HG03045 (cell line): ENCODE results near the gene PTPRJ.
A peak's percentile ranks its signal among the peaks of the same experiment; 100 is the strongest.

ENCODE experiments used
- ATAC-seq: cut with Tn5 transposase; IDR thresholded peaks from one replicate; pipeline ENCODE4 v1.9.1; 2021; ENCODE audit warnings: mild to moderate bottlenecking, moderate library complexity; ENCODE audit not compliant: unreplicated experiment

PTPRJ gene

DNA sequence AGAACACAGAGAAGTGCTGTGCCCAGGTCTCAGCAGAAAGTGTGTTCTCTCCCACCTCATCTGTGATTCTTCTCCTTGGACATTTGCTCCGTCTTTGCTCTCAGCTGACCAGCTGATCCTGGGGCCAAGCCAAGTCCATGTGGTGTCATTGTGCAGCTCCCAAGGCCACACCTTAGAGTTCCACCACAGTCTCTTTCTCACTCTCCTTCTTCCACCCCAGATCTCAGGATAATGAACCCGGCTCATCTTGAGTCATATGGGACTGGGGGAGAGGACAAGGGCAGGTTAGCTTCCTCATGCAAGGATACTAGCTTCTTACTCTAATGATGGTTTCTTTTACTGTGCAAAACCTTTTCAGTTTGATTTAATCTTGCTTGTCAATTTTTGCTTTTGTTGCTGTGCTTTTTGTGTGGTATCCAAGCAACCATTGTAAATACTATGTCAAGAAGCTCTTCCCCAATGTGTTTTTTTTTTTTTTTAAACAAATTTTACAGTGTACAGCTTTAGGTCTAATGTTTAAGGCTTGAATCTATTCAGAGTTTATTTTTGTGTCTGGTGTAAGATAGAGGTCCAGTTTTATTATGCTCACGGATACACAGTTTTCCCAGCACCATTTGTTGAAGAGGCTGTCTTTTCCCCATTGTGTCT is 161.2 kb downstream of the PTPRJ start:
- no peak for ATAC-seq

DNA sequence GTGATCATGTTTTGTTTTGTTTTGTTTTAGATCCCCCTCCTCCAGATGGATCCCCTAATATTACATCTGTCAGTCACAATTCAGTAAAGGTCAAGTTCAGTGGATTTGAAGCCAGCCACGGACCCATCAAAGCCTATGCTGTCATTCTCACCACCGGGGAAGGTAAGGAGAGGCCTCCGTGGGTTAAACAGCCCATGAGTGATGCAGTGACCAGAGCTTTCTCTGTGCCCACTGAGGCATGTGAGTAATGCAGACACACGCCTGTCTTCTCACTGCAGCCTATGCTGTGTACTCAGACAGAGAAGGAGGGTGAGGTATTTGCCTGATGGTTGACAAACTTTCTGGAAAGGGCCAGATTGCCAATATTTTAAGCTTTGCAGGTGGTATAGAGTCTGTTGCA is 162.5 kb downstream of the PTPRJ start:
- ATAC-seq = no peak

DNA sequence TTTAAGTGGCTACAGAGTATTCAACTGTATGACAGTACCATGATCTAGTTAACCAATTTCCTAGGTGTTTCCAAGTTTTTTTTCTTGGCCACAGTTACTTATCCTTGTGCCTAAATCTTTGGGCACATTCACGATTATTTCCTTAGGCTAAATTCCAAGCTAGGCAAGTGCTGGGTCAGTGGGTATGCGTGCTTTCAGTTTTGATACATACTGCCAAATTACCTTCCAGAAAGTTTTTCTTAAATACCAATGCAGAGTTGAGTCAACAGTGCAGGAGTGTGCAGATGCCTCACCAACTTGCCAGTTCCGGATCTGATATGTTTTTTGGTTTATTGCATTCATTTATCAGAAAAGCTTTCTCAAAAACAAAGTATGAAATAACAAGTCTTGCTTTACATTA is 168.4 kb downstream of the PTPRJ start:
- no peak for ATAC-seq

DNA sequence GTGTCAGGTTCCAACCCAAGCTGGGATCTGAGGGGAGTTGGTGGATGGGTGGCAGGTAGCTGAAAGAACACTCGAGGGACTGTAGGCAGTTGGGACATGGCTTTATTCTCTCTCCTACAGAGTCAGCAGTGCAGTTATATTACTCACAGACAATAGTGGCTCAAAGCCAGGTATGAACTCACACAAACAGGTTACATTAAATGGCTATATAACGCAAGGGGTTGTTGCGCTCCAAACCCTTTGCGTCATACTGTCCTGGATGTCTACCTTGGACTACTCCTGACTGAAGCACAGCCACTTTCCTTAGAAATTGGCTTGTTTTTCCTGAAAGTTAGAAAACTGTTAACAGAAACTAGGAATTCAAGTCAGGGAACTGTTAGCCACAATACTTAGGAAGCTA is 169.9 kb downstream of the PTPRJ start:
- no peak for ATAC-seq

DNA sequence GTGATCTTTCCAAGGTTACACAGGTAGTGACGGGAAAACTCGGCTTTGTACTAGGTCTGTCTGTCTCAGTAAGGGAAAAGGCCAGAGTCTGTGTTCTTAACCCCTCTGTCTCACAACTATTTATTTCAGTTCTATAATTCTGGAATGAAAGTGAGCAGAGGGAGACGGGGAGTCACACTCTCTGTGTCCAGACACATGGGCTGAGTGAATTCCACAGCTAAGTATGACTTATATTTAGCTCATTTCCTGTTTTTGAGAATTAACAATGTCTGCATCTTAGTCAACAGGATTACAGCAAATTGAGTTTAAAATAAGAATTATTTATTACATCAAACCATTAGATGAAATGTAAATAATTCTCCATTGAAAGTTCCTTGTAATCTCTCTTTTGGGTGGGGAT is 173.8 kb downstream of the PTPRJ start:
- no peak for ATAC-seq

DNA sequence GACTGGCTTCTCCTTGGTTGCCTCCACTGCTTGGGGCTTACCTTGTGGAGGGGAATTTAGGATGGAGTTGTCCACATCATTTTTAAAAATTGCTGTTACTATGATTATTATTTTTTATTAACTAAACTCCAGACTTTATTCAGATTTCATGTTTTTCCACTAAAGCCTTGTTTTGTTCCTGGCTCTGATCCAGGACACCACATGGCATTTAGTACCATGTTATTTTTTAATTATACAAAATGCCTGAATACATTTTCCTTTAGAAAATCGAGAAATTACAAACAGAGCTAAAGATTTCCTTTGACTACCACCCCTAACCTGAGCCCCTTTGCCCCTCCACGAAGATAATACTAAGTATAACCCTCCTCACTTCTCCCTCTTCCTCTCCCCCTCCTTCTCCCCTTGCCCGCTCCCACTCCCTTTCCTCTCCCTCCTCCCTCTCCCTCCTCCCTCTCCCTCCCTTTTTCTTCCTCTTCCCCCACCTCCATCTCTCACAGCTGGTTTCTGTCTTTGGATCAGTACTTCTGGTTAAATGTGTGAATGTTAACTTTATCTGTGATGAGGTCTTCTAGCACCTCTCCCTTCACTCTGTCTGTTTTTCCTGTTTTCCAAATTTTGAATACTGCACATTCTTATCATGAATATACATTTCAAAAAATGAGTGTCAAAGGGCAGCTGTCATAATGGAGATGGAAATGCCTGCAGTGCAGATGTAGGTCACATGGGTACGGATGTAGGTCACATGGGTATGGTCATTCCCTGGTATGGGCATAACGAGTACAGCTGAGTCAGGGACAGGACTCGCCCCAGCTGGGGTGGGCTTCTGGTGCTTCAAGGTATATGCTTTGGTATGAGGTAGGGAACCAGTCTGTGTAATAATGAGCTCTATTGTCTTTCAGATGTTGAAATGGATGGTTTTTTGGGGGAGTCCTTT is 181.9 kb downstream of the PTPRJ start:
- no peak for ATAC-seq

DNA sequence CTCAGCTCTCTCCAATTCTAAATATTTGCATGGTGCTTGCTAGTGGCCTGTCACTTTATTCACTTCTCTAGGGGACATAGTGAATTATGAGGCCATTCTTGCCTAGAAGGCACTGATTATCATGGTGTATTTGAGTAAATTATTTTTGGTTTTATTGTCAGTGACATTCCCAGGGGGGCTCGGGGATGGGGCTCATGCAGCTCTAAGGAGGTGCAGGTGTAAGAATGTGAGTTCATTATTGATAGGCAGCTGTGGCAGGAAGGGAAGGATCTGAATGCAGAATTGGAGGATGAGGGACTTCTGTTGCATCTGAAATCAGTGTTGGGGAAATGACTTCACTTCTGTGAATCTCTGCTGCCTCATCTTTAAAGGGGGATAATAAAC is 182.5 kb downstream of the PTPRJ start:
- ATAC-seq = no peak

DNA sequence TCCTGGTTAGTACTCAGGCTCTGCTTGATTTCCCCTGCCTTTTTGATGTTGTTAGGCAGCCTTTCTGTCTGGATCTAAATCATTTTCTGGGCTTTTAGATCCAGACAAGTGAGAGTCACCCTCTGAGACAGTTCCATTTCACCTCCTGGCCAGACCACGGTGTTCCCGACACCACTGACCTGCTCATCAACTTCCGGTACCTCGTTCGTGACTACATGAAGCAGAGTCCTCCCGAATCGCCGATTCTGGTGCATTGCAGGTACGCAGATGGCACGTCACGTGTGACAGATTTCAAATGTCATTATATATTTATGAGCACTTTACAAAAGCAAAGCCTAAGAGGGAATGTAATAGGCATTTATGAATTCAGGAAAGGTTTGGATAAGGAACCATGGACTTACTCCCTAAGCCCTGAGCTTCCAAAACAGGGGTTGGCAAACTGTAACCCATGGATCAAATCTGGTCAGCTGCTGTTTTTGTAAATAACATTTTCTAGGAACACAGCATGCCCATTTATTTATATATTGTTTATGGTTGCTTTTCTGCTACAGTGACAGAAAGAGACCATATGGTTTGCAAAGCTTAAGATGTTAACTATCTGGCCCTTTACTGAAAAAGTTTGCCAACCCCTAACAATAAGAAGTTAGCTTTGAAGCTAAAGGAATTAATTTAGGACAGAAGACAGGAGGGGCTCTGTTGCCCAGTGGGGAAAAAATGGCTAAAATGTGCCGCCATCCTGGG is 183.2 kb downstream of the PTPRJ start:
- ATAC-seq = no peak

DNA sequence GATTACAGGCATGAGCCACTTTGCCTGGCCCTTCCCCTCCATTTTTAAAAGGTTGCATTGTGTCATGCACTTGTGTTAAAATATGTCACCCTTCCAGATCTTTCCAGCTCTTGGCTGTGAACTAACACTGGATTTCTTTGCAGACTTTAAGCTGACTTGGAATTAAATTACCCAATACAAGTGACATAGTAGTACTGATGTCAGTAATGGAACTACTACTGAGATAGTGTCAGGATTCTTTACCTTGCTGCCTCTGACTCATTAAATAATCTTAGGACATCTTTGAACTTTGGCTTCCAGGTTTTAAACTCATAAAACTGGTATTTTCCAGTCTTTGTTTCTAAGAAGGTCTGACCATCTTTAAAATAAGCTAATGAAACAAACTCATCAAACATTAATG is 184.5 kb downstream of the PTPRJ start:
- ATAC-seq = no peak

DNA sequence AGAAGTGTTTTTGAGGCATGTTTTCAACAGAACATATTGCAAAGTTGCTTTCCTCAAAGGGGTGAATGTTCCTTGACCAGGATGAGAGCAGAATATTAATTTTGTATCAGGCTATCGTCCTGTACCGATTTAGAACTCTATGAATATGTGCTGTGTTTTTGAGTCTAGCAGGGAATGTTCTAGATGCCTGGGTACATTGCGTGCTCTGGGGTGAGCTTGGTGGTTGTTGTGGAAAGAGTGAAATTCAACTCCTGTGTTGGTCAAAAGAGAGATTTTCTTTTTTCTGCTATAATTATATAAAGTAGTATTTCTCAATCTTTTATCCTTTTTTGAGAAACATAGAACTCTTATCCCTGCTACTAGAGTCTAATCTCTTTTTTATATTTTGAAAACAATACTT is 185.1 kb downstream of the PTPRJ start:
- ATAC-seq = no peak

DNA sequence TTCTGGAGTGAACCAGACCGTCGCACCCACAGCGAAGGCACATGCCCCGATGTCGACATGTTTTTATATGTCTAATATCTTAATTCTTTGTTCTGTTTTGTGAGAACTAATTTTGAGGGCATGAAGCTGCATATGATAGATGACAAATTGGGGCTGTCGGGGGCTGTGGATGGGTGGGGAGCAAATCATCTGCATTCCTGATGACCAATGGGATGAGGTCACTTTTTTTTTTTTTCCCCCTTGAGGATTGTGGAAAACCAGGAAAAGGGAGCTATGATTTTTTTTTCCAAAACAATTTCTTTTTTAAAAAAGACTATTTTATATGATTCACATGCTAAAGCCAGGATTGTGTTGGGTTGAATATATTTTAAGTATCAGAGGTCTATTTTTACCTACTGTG is 187.0 kb downstream of the PTPRJ start:
- no peak for ATAC-seq

DNA sequence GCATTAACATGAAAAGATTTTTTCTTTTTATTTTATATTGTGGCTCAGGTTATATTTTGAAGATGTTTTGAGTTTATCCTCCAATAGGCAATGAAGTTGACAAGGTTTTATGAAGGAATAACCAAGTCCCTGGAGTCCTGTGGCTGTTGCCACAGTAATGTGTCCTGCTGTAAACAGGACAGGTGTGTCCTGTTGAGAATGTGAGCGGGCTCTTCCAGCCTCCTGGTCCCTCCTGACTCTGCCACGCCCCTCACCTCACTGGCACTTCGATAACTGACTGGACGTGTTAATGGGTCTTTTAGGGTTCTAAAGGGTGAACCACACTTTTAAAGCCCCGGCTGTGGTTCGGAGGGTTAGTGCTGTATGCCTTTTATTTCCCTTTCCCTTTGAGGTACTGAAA is 188.5 kb downstream of the PTPRJ start:
- ATAC-seq = no peak

DNA sequence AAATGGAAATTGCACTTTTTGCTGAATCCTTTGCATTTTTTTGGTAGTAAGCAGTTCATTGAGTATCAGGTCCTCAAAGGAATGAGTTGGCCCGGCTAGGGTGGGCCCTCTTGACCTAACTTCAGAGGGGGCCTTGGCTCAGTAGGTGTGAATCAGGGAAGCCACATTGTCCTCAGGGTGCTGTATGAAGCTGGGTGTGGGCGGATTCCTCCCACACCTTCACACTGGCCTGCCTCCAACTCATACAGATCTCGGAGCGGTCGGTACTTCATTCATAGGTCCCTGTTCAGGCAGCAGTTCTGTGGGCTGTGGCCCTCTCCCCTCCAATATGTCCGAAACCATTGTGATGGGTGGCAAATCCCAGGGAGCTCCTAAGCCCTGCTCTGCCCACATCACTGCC is 188.9 kb downstream of the PTPRJ start:
- no peak for ATAC-seq

DNA sequence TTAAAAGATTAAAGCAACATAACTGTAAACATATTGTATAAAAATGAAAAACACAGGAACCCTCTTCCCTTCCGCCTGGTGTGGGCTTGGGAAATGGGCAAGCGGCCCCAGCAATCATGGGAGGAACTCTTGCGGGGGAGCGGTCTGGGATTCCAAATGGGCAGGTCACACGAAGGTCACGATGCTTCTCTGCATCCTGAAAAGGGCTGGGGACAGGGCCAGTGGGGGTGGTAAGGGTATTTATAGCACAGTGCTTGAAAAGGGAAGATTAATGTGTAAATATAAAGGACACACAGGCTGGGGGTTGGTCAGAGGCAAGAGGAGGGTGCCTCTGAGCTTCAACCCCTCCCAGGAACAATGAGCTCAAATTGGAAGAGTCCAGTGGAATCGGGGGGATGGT is 189.4 kb downstream of the PTPRJ start:
- no peak for ATAC-seq

DNA sequence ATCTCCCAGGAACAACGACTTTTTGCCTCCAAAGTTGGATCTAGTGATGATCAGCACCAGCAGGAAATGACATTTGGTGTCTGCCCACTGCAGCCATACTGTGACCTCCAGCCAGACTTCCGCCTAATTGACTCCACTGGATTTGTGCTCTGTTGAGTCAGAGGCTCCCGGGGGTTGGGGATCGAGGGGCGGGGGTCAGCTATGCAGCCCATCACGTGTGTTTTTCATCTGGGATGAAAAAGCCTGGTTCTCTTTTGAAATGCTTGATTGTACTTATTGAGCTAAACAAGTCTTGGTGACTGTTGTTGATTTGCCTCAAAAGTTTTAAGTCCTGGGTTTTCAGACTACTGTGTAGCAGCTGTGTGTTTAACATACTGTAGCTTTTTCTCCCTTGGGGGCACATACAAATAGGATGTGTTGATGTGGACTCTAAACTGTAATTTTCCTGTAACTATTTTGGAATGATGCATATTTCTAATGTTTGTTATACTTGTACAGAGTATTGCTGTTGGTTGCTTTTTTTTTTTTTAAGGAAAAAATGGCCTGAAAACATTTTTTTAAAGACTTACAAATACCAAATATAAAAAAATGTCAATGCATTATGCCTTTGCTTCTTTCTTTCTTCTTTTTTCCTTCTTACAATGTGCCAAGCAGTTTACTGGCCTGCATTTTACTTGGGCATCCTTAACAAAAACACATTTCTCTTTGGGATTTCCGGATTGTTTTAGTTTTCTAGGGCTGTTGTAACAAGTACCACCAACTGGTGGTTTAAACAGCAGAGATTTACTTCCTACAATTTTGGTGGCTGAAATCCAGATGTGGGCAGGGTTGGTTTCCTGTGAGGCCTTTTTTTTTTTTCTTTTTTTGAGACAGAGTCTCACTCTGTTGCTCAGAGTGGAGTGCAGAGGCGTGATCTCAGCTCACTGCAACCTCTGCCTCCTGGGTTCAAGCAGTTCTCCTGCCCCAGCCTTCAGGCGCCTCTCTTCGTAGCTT is 190.2 kb downstream of the PTPRJ start:
- ATAC-seq = no peak

DNA sequence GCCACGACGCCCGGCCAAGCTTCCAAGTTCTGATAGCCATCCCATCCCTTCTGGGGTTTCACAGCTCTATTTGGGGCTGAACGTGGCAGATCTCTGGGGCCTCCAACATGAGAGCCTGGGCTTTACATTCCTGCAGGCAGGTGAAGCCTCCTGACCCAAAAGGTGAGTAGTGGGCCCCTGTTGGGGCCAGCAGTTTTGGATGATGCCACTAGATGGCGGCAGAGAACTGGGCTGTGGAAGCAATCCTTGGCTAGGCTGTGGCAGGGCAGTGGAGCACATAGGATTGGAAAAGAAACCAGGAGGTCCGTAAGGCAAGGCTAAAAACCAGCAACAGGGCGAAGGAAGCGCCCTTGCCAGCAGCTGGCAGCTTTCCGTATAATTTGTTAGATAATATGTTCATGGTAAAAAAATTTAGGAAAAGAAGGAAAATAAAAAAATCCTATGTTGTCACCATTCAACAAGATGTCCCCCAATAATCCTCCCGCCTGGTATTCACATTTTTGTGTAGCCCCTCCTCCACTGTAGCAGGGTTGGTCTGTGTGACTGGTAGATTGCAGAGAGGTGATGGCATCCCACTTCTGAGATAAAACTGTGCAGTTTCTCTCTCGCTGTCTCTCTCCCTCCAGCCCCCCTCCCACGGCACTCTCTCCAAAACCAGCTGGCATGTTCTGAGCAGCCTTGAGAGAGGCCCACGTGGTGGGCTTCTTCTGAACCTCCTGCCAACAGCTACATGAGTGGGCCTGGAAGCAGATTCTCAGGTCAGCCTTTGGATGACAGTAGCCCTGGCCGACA is 192.7 kb downstream of the PTPRJ start:
- peak; percentile 68 for ATAC-seq

DNA sequence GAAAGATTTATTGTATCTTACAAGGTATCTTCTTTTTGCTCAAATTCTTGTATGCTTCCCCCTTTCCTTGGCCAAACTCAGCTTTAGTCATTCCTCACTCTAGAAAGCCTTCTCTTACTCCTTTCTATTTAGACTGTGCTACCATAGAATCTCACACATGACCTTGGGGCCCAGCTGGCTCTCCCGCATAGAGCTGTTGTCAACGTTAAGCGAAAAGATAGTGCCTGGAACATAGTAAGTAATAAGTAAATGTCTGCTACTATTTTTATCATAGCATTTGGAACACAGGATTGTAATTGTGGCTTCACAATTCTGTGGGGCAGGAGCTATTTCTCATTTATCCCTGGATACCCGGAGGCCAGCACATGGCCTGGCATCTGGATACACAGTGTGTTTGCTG is 197.3 kb downstream of the PTPRJ start:
- no peak for ATAC-seq

DNA sequence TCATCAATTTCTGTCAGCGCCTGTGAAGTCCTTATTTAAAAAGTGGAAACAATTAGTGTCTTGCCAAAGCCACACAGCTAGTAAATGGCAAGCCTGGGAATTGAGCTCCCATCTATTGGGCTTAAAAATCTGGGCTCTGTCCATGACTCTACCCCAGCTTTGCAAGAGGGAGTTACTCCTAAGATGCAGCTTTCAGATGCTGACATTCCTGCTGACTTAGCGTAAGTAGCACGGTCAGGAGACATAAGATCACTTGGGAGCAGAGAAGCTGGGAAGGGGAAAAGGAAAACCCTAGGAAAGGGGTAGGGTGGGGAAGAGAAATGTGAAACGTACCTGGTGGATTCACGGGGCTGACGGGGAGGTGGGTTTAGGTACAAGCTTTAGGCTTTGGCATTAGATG is 200.3 kb downstream of the PTPRJ start:
- ATAC-seq = no peak

DNA sequence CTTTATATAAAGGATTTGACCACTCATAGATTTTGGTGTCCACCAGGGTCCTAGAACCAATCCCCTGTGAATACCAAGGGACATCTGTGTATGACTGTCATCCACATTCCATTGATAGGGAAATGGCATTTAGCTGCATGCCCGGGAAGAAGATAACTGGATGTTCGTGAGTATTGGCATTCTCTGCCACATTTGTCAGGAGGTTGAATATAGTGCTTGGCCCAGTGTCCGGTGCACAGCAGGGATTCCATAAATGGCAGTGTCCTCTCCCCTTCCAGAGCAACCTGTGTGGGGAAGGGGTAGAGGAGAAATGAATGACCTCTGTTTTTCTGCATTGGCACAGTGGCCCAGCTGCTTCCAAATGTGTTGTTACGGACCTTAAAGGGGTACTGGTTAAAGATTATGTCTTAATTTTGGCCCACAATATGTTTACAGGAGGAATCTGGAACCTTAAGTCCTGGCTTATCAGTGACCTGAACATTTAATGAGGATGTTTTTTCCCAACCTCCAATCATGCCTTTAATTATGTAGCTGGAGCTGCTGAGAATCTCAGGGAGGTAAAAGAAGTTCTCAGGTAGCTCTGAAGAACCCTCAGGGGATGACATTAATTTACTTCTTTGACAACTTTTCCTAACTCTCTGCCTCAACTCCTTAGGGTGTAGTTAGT is 202.6 kb downstream of the PTPRJ start:
- no peak for ATAC-seq
